ENCODE measurements around the gene CELF4.

Gene CELF4

DNA sequence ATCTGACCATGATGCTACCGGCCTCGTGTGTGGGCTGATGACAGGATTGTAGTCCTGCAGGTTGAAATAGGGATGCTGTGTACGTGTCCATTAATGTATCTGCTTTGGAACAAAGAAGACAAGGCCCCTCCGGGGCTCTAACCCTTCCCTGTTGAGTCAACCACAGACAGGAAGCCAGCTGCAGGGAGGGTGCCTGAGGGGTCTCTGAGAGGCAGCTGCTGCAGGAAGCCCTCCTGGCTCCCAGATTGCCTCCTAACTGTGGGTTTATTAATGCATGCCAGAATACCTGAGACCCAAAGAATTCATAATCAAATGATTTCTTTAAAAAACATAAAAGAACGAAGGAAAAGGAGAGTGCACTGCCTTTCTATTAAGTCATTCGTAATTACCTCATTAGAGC lies 140.4 kb downstream of the CELF4 start:
- in situ Hi-C loops (cut with HindIII; ENCODE audit: low sequenced_read_pairs), result no loop called here

DNA sequence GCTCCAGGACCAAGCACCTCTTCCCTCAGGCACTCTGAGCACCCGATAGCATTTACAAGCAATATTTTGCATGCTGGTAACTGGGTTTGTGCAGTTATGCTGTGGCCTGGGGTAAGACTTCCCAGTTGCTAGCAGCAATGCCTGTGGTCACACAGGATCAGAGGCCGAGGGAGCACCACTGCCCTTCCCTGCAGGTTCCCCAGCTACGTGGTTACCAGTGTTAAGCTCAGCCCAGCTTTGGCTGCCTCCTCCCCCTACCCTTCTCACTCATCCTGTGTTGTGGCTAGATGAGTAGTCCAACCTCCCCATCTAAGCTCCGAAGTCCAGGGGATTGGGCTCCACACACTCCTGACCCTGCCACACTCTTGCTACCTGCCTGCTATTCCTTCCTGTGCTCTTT lies 141.1 kb downstream of the CELF4 start:
- in situ Hi-C loops (cut with HindIII; ENCODE audit: low sequenced_read_pairs), result no loop called here

DNA sequence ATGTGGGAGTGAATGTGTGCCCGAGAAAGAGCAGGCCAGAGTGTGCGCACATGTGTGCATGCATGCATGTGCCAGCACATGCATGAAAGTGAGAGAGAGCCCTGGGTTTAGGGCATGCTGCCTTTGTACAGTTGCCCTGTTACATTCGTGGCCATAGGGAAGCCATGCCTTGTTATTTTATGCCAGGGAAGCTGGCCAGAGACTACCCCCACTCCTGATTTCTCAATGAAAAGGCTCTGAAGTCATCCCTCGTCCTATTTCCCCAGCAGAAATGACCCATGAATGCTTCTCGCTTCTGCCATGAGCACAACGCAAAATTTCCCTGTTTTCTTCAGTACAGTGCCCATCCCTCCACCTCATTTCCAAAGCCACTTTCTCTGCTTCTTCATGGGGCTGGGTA lies 143.0 kb downstream of the CELF4 start:
- in situ Hi-C loops (cut with HindIII; ENCODE audit: low sequenced_read_pairs), result no loop called here

DNA sequence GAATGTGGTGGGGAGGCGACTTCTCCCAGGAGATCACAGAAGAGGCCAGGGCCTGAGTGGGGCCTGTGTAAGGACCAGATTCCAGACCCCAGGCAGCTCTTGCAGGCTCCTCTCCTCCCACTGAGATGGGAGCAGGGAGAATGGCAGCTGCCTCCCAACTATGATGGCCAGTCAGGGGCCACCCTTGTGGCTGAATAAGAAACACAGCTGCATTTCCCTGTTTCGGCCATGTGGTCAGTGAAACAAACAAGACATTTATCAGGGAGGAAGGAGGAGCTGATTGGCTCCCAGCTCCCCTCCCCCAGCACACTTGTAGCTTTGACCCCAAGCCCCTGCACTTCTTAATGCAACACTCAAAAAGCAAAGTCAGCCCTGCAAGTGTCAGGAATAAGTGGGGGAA lies 143.5 kb downstream of the CELF4 start:
- in situ Hi-C loops (cut with HindIII; ENCODE audit: low sequenced_read_pairs), result no loop called here

DNA sequence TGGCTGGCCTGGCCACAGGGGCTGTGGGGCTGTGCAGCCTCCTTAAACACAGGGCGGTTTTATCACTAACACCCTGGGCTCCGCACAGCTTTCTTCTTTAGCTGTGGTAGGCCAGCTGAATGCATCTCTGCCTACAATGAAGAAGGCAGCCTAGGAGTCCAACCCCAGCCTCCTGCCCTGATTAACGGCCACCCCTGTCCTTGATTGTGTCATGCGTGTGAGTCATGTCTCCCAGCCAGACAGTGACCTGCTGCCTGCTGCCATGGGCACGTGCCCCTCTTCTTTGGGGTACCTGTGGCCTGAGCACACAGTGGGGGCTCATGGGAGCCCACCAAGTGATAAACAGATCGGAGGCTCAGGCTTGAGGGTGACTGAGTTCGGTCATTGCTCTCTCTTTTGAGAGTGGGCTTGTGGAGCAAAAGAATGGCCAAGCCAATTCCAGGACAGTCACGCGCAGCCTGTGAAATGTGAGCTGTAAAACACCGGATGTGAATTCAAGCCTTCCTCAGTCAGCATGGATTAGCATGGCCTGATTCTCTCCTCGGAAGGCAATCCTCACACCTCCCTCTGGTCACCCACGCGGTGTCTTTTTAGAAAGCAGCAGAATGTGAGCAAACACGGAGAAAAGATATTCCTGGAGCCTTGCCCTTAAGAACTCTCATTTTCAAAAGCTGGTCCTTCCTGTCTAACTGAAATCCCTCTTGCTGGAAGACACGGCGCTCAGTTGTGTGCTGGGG lies 144.1 kb downstream of the CELF4 start:
- in situ Hi-C loops (cut with HindIII; ENCODE audit: low sequenced_read_pairs), result no loop called here

DNA sequence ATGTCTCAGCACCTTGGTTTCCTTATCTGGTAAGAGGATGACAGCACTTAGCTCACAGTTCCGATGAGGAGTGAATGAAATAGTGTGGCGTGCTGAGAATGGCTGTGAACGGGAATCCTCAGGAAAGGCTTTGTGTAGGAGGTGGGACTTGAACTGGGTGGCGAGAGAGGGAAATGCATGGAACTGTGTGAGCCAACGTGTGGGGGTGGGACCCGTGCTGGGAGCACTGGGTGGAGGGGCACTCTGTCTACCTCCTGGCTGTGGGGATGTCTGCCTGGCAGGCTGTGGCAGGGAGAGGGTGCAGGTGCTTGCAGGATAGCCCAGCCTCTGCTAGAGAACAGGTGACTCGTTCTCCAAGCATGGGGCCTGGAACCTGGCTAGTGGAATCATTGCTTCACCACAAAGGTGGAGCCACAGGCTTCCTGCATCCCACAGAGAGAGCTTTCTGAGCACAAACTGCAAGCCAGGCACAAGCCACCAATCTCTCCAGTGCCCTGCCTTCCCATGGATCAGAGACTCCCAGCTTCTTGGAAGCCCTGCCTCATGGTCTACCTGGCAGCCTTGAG lies 145.2 kb downstream of the CELF4 start:
- in situ Hi-C loops (cut with HindIII; ENCODE audit: low sequenced_read_pairs), result no loop called here

DNA sequence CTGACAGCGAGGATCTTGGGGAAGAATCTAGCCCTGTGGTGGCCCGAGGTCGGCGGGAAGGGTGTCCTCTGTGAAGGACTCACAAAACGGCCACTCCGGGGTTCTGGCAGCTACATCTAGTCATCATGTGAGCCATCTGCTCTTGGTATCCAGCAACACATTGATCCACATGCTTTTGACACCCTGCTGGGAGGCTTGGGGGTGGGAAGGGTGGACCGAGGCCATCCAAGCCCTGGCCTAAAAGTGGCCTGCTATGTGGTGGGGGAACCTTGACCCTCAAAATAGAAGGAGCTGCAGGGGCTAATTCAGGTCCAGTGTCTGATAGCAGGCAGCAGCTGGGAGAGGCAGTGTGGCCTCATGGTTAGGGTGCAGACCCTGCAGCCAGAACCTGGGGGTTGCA lies 145.7 kb downstream of the CELF4 start:
- in situ Hi-C loops (cut with HindIII; ENCODE audit: low sequenced_read_pairs), result no loop called here

DNA sequence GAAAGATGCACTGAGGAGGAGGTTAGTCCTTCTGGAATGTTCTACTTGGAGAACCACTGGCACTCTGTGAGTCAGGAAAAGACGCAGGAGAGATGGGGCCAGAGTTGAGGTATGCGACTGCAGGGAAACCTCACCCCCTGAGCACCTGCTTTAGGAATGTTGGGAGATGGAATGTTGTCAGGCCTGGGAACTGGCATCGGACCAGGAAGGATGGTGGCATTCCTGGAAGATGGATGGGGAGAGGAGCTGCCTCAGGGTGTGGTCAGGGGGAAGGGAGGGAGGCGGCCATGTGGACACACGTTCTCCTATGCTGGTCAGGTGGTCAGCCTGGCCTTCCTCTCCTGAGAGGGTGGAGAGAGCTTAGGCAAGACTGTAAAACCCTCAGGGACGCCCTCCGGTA lies 146.3 kb downstream of the CELF4 start:
- in situ Hi-C loops (cut with HindIII; ENCODE audit: low sequenced_read_pairs), result no loop called here

DNA sequence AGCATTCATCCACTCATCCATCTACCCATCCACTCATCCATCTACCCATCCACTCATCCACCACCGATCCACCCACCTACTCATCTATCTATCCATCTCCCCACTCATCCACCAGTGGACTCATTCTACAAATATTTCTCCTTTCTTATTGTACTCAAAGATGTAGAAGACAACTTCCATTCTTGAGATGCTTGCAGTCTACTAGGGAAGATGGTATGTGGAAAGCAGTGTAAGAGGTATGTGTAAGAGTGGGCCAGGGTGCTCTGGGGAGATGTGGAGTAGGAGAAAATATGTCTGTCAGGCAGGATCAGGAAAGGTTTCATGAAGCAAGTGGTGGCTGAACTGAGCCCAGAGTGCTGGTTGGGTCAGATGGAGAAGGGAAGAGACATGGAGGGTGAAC lies 150.8 kb downstream of the CELF4 start:
- in situ Hi-C loops (cut with HindIII; ENCODE audit: low sequenced_read_pairs), result no loop called here

DNA sequence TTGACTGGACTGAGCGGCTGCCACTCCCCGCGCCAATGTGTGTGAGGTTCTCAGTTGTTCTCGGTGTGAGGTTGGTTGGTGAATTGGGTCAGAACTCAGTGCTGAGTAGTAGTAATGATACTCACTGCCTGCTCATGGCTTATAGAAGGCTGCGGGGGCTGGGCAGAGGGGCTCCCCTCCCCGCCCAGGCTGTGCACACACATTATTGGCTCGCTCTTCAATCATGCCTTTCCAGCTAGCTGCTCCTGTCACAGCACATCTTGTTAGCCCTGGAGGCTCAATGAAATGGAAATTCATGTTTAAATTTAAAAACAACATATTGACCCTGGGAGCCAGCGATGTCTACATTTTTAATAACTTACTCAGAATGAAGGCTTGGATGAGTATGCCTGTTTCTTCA lies 152.8 kb downstream of the CELF4 start:
- in situ Hi-C loops (cut with HindIII; ENCODE audit: low sequenced_read_pairs), result no loop called here

DNA sequence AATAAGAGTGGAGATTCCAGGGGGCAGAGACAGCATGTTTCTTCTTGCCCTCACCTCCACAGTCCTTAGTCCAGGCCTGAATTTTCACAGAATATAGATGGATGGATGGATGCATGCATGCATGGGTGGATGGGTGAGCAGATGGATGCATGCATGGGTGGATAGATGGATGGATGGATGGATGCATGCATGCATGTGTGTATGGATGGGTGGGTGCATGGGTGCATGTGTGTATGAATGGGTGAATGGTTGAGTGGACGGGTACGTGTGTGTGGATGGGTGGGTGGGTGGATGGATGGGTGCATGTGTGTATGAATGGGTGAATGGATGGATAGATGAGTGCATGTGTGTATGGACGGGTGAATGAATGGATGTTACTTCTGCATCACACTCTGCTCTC lies 153.3 kb downstream of the CELF4 start:
- in situ Hi-C loops (cut with HindIII; ENCODE audit: low sequenced_read_pairs), result no loop called here

DNA sequence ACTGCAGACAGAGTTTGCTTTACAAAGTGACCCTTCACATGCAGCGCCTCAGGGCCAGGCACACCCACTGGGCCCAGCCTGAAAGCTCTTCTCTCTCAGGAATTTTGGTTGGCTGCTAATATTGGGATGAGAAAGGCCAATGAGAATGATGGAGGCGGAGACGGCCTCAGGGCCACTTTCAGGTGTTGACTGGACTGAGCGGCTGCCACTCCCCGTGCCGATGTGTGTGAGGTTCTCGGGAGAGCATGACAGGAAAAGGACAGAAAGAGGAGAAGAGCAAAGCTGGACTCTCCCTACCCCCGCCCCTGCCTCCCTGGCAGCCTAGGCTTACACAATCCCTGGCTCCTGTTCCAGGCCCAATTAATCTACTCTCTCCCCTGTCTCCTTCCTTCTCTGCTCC lies 155.7 kb downstream of the CELF4 start:
- in situ Hi-C loops (cut with HindIII; ENCODE audit: low sequenced_read_pairs), result no loop called here

DNA sequence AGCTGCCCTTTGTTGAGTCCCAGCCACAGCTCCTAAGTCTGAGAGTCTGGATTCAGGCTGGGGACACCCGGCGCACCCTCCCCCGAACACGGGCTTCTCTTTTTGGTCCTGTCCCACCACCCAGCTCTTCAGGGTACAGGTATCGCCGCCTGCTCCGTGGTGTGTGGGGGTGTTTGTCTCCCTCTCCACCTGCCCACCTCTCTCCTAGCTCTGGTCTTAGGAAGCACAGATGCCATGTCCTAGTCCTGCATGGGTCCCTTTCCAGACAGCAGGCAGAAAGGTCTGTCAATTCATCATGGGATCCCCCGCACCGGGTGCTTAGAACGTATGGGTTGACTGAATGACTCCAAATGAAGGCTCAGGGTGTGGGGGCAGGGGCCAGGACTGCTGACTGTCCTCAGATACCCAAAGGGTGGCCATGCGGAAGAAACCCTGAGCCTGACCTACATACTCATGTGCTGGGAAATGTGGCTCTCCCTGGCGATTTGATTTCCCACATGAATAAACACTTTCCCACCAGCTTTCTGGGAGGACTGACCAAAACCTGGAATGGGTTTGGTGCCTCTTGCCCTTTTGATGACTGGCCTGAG lies 156.8 kb downstream of the CELF4 start:
- in situ Hi-C loops (cut with HindIII; ENCODE audit: low sequenced_read_pairs), result no loop called here

DNA sequence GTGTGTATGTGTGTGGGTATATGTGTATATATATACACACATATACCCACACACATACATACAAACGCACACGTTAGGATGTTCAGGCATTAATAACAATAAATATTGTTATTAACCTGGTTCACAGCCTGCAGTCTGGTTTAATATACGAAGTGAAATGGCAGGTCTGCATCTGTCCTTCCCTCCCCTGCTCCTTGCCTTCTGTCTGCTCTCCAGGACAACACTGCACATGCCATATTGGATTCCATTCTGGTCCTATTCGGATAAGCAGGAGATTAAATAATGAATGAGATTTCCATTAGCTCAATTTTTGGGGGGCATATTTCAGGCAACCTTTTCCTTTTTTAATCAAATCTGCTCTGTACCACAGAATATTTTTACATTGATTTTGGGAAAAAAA lies 158.0 kb downstream of the CELF4 start:
- in situ Hi-C loops (cut with HindIII; ENCODE audit: low sequenced_read_pairs), result no loop called here

DNA sequence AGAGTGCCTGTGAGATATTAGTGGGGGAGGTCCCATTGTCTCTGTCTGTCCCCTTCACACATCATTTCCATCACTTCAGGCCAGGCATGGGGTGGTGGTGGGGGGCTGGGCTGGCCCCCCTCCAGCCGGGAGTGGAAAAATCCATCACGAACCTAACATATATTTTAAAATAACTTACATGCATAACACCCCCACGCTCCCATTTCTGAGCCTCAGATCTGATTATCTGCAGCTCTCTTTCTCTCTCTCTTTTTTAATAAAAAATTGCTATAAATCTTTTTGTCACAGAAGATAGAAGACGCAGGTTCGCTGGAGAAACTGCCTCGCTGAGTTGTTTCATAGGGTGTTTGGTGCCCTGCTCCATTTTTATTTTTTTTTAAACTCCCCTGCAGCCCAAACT lies 159.8 kb downstream of the CELF4 start:
- in situ Hi-C loops (cut with HindIII; ENCODE audit: low sequenced_read_pairs), result no loop called here

DNA sequence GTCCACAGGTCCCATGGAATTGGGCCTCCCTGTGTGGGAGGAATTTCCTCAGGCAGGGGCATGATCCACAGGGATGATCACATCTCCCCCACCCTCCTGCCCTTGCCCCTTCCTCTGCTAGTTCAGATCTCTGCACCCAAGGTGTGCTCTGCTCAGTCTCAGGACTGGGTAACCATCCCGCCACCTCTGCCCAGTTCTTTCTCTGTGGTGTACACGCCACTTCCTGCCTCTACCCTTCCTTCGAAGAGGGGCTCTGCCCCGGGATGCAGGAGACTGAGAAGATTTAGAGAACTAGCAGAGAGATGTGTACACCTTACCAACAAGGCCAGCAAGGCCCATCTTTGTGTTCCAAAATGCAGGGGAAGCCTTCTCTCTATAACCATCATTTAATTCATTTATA lies 160.4 kb downstream of the CELF4 start:
- in situ Hi-C loops (cut with HindIII; ENCODE audit: low sequenced_read_pairs), result no loop called here

DNA sequence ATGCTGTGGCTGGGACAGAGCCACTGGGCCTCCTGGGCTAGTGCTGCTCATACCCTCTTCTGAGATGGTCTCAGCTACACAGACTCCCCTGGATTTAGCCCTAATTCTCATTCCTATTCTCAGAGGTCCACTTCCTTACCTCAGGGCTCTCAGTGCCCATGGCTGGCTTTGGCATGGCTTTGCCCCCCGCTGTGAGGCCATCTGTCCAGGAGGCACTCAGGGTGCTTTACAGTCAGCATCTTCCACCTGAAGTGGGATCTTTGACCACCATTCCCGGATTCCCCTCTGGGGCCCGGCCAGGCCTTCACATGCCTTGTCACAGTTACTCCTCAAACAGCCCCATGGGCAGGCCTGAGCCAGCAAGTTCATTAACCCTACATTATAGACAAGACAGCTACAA lies 161.8 kb downstream of the CELF4 start:
- in situ Hi-C loops (cut with HindIII; ENCODE audit: low sequenced_read_pairs), result no loop called here

DNA sequence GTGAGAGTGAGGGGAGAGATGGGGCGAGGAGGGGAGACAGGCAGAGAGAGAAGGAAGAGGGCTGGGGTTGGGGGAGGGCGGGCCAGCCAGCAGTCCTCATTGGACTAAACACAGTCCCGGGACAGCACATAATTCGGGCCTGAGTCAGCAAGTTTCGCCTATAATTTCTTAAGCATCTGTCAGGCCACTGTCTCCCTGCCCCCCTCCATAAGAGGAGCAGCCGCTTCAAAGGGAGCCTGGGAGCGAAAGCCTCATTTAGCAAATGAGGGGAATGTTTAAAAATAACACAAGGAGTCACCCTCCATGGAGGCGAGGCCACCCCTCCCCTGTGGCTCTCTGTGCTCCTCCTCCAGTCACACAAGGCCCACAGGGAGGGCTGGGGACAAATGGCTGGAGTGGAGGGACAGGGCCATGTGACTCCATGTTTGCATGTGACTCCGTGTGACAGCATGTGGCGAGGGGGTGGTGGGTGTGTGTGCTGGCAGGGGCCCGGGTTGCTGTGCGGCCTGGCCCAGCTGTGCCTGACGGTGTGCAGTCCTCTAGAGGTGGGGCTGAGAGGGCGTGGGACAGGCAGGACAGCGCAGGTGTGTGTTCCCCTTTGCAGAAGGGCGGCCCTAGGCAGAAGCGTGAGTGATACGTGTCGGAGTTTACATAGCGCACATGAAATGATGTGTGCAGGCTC lies 162.4 kb downstream of the CELF4 start:
- in situ Hi-C loops (cut with HindIII; ENCODE audit: low sequenced_read_pairs), result no loop called here

DNA sequence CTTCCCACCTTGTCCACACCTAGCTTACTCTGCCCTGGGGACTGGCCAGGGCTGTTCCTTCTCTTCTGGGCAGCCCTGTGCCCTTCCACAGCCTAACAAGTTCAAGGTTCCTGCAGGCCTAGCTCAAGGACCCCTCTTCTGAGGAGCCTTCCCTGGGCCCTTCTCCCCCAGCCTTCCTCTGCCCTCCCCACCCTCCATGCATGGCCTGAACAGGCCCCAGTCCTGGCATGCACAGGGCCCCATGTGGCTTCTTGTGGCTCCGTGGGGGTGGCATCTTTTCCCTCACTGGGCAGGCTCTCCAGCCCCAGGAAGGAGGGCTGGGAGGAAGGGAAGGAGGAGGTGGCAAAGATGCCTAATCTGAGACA lies 162.9 kb downstream of the CELF4 start:
- in situ Hi-C loops (cut with HindIII; ENCODE audit: low sequenced_read_pairs), result no loop called here

DNA sequence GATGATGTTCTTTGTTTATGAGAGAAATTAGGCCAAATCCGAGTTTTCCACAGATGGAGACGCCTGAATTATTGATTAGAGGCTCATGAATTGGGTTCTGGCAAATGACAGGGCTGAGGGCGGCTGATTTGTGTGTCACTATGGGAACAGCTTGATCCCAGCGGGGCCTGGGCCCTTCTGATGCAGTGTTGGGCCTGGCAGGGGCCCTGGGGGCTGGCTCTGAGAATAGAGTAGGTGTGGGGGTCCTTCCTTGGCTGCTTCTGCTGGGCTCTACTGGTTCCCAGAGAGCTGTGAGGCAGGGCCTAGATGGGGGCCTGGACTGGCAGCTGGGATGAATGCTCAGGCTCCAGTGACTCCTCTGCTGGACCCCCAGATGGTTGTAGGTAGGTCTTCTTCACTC lies 164.8 kb downstream of the CELF4 start:
- in situ Hi-C loops (cut with HindIII; ENCODE audit: low sequenced_read_pairs), result no loop called here

DNA sequence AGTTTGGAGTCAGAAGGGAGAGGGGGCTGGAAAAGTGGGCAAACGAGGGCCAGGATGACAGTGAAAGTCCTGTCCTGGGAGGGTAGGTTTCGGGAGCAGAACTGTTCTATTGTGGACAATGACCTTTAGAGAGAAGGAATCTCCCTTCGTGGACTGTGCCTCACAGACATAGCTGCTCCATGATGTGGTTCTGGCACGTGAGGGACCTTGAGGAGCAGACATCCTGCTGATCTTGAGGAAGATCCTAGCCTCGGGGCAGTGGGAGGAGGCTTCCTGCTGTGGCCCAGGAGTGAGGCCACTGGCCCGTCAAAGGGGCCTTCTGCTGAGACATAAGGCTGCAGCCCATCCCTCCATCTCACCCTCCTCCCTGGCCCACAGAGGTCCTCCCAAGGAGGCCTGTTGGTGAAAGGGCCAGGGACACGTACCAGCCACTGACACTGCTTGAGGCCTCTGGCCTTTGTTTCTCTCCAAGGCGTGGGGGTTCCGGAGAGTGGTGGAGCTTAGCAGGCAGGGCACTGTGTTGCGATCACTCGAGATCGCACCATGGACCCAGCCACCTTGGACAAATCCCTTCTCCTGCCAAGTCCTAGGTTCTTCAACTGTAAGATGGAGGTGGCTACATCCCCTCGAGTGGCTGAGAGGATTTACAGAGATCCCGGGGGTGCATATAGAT lies 167.2 kb downstream of the CELF4 start:
- in situ Hi-C loops (cut with HindIII; ENCODE audit: low sequenced_read_pairs), result loop anchor here (5.0 kb wide), 1 partner anchor 56 kb away; no protein-coding TSS in a partner anchor
